Brain microvascular endothelial cell (primary cell): ENCODE data around the gene TIMM17B.
A peak's percentile ranks its signal among the peaks of the same experiment; 100 is the strongest.

Experiments used
- DNase-seq: peaks from one replicate; pipeline ENCODE4 v3.0.0-alpha.2; 2020
- H3K27ac ChIP-seq: fragments of 250-450 bp; sonication (Bioruptor Pico); 2 replicates; pipeline ENCODE4 v1.5.1; 2020; ENCODE audit warnings: mild to moderate bottlenecking, moderate library complexity
- H3K27me3 ChIP-seq: fragments of 250-450 bp; sonication (Bioruptor Pico); replicated peaks from 2 replicates; pipeline ENCODE4 v1.5.1; 2020; ENCODE audit warnings: mild to moderate bottlenecking
- H3K36me3 ChIP-seq: fragments of 250-450 bp; sonication (Bioruptor Pico); replicated peaks from 2 replicates; pipeline ENCODE4 v1.5.1; 2020; ENCODE audit warnings: mild to moderate bottlenecking
- H3K4me3 ChIP-seq: 2 replicates; pipeline ENCODE4 v1.5.1; 2011; ENCODE audit warnings: low read depth, mild to moderate bottlenecking, control low read depth, low read length, moderate library complexity
- CTCF ChIP-seq: IDR thresholded peaks from 2 replicates; pipeline ENCODE4 v1.5.1; 2011; ENCODE audit warnings: low read depth, mild to moderate bottlenecking, moderate library complexity, low read length, control low read depth, inconsistent platforms; ENCODE audit errors: missing control alignments
- in situ Hi-C: cut with HindIII; loops from 2 replicates; pipeline ENCODE4 v1.10.0; 2017; ENCODE audit warnings: low sequenced_read_pairs, low pct_ligation_motif_present

Gene TIMM17B

GRCh38 chrX:48902135-48902534 is 4.6 kb upstream of the TIMM17B start:
- Histone ChIP-seq H3K27me3 (no peaks in the 10 kb centered on the region), H3K36me3 (peaks cover 15% of the 10 kb centered on the region), H3K4me3 (no peak overlapping the region), H3K27ac (no peak overlapping the region)
- TF ChIP-seq CTCF: no peak
- in situ Hi-C loops: no loop called here
- no peak for DNase-seq

- no peak for DNase-seq
- in situ Hi-C loops: no loop called here
- no peak for TF ChIP-seq CTCF
- no peak overlapping the region for H3K4me3 ChIP-seq
- H3K27ac ChIP-seq: no peak overlapping the region
- H3K27me3 ChIP-seq: no peaks in the 10 kb centered on the region
- peaks cover 12% of the 10 kb centered on the region for H3K36me3 ChIP-seq
Observed at GRCh38 chrX:48901069-48901468, 3.5 kb upstream of the TIMM17B start.

GRCh38 chrX:48899078-48899410 is 1.5 kb upstream of the TIMM17B start:
- TF ChIP-seq CTCF: no peak
- H3K27ac ChIP-seq: no peak overlapping the region
- in situ Hi-C loops: no loop called here
- H3K36me3 ChIP-seq: peaks cover 12% of the 10 kb centered on the region
- H3K27me3 ChIP-seq: no peaks in the 10 kb centered on the region
- DNase-seq: no peak
- H3K4me3 ChIP-seq: no peak overlapping the region

- TF ChIP-seq CTCF: no peak
- Histone ChIP-seq H3K27me3 (no peaks in the 10 kb centered on the region), H3K4me3 (peak overlapping the region; percentile 77), H3K27ac (peak overlapping the region; percentile 87), H3K36me3 (peaks cover 1% of the 10 kb centered on the region)
- in situ Hi-C loops: no loop called here
- DNase-seq: peak; percentile 63
Observed at GRCh38 chrX:48897157-48897624, 377 bp downstream of the TIMM17B start.

- H3K27me3 ChIP-seq: no peaks in the 10 kb centered on the region
- no peak for TF ChIP-seq CTCF
- H3K4me3 ChIP-seq: peak overlapping the region; percentile 77
- in situ Hi-C loops: no loop called here
- H3K36me3 ChIP-seq: no peaks in the 10 kb centered on the region
- DNase-seq: no peak
- peak overlapping the region; percentile 87 for H3K27ac ChIP-seq
Observed at GRCh38 chrX:48896611-48897011, 957 bp downstream of the TIMM17B start.

- H3K4me3 ChIP-seq: no peak overlapping the region
- no peak overlapping the region for H3K27ac ChIP-seq
- no peak for DNase-seq
- H3K27me3 ChIP-seq: no peaks in the 10 kb centered on the region
- in situ Hi-C loops: no loop called here
- TF ChIP-seq CTCF: no peak
- H3K36me3 ChIP-seq: no peaks in the 10 kb centered on the region
Observed at GRCh38 chrX:48894891-48895290, 2.7 kb downstream of the TIMM17B start.
